OCI-LY7 (cell line): Measurements from ENCODE around the gene GBP3.

Source experiments
- EZH2phosphoT487 ChIP-seq: fragments of 200-600 bp; sonication (generic); IDR thresholded peaks from 2 replicates; pipeline ENCODE4 v1.6.1; 2018; ENCODE audit warnings: low read depth, borderline replicate concordance, mild to moderate bottlenecking, mixed run types, antibody characterized with exemption, low read length, moderate library complexity, mixed read lengths
- TF ChIP-seq, protein P1 (sequence below): fragments of 200-600 bp; sonication (generic); conservative IDR thresholded peaks from 2 replicates; pipeline ENCODE4 v1.5.1; 2014; ENCODE audit warnings: mild to moderate bottlenecking, antibody characterized with exemption, low read length, moderate library complexity, mixed read lengths

- TF ChIP-seq, protein P1, sequence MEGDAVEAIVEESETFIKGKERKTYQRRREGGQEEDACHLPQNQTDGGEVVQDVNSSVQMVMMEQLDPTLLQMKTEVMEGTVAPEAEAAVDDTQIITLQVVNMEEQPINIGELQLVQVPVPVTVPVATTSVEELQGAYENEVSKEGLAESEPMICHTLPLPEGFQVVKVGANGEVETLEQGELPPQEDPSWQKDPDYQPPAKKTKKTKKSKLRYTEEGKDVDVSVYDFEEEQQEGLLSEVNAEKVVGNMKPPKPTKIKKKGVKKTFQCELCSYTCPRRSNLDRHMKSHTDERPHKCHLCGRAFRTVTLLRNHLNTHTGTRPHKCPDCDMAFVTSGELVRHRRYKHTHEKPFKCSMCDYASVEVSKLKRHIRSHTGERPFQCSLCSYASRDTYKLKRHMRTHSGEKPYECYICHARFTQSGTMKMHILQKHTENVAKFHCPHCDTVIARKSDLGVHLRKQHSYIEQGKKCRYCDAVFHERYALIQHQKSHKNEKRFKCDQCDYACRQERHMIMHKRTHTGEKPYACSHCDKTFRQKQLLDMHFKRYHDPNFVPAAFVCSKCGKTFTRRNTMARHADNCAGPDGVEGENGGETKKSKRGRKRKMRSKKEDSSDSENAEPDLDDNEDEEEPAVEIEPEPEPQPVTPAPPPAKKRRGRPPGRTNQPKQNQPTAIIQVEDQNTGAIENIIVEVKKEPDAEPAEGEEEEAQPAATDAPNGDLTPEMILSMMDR = no peak
- no peak for TF ChIP-seq EZH2phosphoT487
Measured at GRCh38 chr1:88980870-88981269, 41.8 kb downstream of the GBP3 start.
